ENCODE results near the gene RAB40C. TPM values are rescaled to one million over a fixed set of nuclear protein-coding genes. Genes with fewer than 3 reads are reported as not detected.
"Not testable (repeated sequence)": the region's sequence is repeated elsewhere in the genome, so short reads cannot be mapped to it uniquely, and the experiment has no call there.

Gene RAB40C
- total and polyA plus RNA-seq, 12 donors, result 9.1 to 32.0 (median 12.3) TPM

GRCh38 chr16:595094-595528, 5.2 kb downstream of the RAB40C start:
- DNase-seq, result no peak
- intact Hi-C loops (cut with DNase I), result no loop called here
- H3K9me3 ChIP-seq, result no peaks in the 10 kb centered on the region
- 92 to 93% methylated on average over 18 of the region's 18 CpGs for WGBS, 2 donors
- ATAC-seq, result no peak
- peaks cover 0 to 41% (median 19%) of the 10 kb centered on the region in 9 donors for H3K4me1 ChIP-seq
- no peak for TF ChIP-seq CTCF (IDR thresholded peaks at IDR 0.05)
- H3K27ac ChIP-seq, result no peak overlapping the region
- no peaks in the 10 kb centered on the region for H3K27me3 ChIP-seq
- no peak overlapping the region for H3K4me3 ChIP-seq
- peaks cover 0 to 38% (median 3%) of the 10 kb centered on the region in 9 donors for H3K36me3 ChIP-seq

GRCh38 chr16:595942-596735, 6.3 kb downstream of the RAB40C start:
- Histone ChIP-seq H3K4me1 (peaks cover 0 to 39% (median 12%) of the 10 kb centered on the region in 9 donors), H3K27me3 (no peaks in the 10 kb centered on the region), H3K4me3 (no peak overlapping the region), H3K27ac (no peak overlapping the region), H3K9me3 (no peaks in the 10 kb centered on the region), H3K36me3 (peaks cover 0 to 38% (median 3%) of the 10 kb centered on the region in 9 donors)
- no peak for TF ChIP-seq CTCF (IDR thresholded peaks at IDR 0.05)
- ATAC-seq (no peak), DNase-seq (no peak)
- WGBS, 2 donors, result 87 to 92% methylated on average over 34 of the region's 34 CpGs
- intact Hi-C loops (cut with DNase I), result no loop called here

GRCh38 chr16:596736-597060, 6.8 kb downstream of the RAB40C start:
- Histone ChIP-seq H3K4me3 (no peak overlapping the region), H3K4me1 (peaks cover 0 to 34% (median 7%) of the 10 kb centered on the region in 9 donors), H3K27ac (no peak overlapping the region), H3K27me3 (no peaks in the 10 kb centered on the region), H3K36me3 (peaks cover 0 to 38% (median 3%) of the 10 kb centered on the region in 9 donors), H3K9me3 (no peaks in the 10 kb centered on the region)
- WGBS, 2 donors, result 93 to 94% methylated on average over 12 of the region's 12 CpGs
- no peak for TF ChIP-seq CTCF (IDR thresholded peaks at IDR 0.05)
- DNase-seq (no peak), ATAC-seq (no peak)
- intact Hi-C loops (cut with DNase I), result no loop called here

- DNase-seq; H3K27ac ChIP-seq; intact Hi-C loops (cut with DNase I); H3K4me3 ChIP-seq; H3K27me3 ChIP-seq; H3K9me3 ChIP-seq; ATAC-seq: not testable (repeated sequence)
- WGBS, 2 donors, result 96 to 97% methylated on average over 7 of the region's 7 CpGs
- Histone ChIP-seq H3K36me3 (peaks cover 0 to 38% (median 3%) of the 10 kb centered on the region in 9 donors), H3K4me1 (peaks cover 0 to 24% (median 5%) of the 10 kb centered on the region in 9 donors)
These were observed 7.8 kb downstream of the RAB40C start for GRCh38 chr16:597655-598054.
